ENCODE measurements around the gene PAX3.
A peak's percentile ranks its signal among the peaks of the same experiment; 100 is the strongest.

DNA sequence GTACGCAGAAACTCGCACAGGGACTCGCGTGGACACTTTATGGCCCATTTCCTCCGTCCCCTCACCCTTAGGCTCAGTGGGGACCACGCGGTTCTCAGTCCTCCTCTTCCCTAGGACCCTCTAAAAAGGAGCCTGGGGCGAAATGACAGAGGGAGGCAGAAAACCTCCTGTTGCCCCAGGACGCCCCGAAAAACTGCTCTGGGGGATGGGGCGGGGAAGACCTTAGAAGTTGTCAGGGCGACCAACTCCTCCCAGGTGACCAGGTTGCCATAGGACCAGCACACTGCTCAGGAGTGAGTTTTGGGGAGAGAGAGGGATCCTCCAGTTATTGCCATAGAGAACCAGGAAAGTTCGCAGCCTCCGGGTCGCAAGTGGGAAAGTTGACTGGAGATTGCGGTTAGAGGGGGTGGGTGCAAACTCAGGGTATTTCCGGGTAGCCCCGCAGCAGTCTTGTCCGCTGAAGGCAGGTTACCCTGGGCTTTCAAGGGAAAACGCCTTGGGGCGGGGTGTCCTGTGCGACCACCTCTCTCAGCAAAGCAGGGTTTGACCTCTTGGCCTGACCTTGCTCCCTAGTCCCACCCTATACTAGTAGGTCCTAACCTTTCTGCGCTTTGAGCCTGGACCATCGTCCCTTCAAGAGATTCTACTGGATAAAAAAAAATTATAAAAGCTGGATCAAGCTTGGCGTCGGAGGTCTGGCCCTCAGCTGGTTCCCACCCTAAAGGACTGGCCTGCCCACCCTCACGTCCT is 7.8 kb upstream of the PAX3 start:
- TF ChIP-seq, protein P1, sequence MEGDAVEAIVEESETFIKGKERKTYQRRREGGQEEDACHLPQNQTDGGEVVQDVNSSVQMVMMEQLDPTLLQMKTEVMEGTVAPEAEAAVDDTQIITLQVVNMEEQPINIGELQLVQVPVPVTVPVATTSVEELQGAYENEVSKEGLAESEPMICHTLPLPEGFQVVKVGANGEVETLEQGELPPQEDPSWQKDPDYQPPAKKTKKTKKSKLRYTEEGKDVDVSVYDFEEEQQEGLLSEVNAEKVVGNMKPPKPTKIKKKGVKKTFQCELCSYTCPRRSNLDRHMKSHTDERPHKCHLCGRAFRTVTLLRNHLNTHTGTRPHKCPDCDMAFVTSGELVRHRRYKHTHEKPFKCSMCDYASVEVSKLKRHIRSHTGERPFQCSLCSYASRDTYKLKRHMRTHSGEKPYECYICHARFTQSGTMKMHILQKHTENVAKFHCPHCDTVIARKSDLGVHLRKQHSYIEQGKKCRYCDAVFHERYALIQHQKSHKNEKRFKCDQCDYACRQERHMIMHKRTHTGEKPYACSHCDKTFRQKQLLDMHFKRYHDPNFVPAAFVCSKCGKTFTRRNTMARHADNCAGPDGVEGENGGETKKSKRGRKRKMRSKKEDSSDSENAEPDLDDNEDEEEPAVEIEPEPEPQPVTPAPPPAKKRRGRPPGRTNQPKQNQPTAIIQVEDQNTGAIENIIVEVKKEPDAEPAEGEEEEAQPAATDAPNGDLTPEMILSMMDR (IDR thresholded peaks at IDR 0.05): no peak
- peak; percentile 87 for TF ChIP-seq EZH2 (IDR thresholded peaks at IDR 0.05)

Data from neural progenitor cell (in vitro differentiated cells).